ENCODE data around the gene ANAPC7.

The ANAPC7 gene

GRCh38 chr12:110373025-110373424 lies 30.5 kb downstream of the ANAPC7 start:
- no peak for TF ChIP-seq CTCF (IDR thresholded peaks at IDR 0.05; ENCODE audit: low read depth, low read length, missing control alignments)
- DNase-seq (ENCODE audit: low read depth), result no peak
- in situ Hi-C loops (cut with HindIII; ENCODE audit: low sequenced_read_pairs), result no loop called here
- H3K4me3 ChIP-seq (ENCODE audit: low read depth, low read length), result no peak overlapping the region

GRCh38 chr12:110372056-110372425 lies 31.5 kb downstream of the ANAPC7 start:
- DNase-seq (ENCODE audit: low read depth), result no peak
- TF ChIP-seq CTCF (IDR thresholded peaks at IDR 0.05; ENCODE audit: low read depth, low read length, missing control alignments), result no peak
- H3K4me3 ChIP-seq (ENCODE audit: low read depth, low read length), result no peak overlapping the region
- in situ Hi-C loops (cut with HindIII; ENCODE audit: low sequenced_read_pairs), result no loop called here

GRCh38 chr12:110371408-110372055 lies 32.0 kb downstream of the ANAPC7 start:
- no peak for TF ChIP-seq CTCF (IDR thresholded peaks at IDR 0.05; ENCODE audit: low read depth, low read length, missing control alignments)
- DNase-seq (ENCODE audit: low read depth), result no peak
- no peak overlapping the region for H3K4me3 ChIP-seq (ENCODE audit: low read depth, low read length)
- in situ Hi-C loops (cut with HindIII; ENCODE audit: low sequenced_read_pairs), result no loop called here

GRCh38 chr12:110370732-110371231 lies 32.7 kb downstream of the ANAPC7 start:
- no peak for TF ChIP-seq CTCF (IDR thresholded peaks at IDR 0.05; ENCODE audit: low read depth, low read length, missing control alignments)
- in situ Hi-C loops (cut with HindIII; ENCODE audit: low sequenced_read_pairs), result no loop called here
- DNase-seq (ENCODE audit: low read depth), result no peak
- no peak overlapping the region for H3K4me3 ChIP-seq (ENCODE audit: low read depth, low read length)

GRCh38 chr12:110369992-110370391 lies 33.5 kb downstream of the ANAPC7 start:
- DNase-seq (ENCODE audit: low read depth), result no peak
- H3K4me3 ChIP-seq (ENCODE audit: low read depth, low read length), result no peak overlapping the region
- no peak for TF ChIP-seq CTCF (IDR thresholded peaks at IDR 0.05; ENCODE audit: low read depth, low read length, missing control alignments)
- in situ Hi-C loops (cut with HindIII; ENCODE audit: low sequenced_read_pairs), result no loop called here

- TF ChIP-seq CTCF (IDR thresholded peaks at IDR 0.05; ENCODE audit: low read depth, low read length, missing control alignments), result no peak
- H3K4me3 ChIP-seq (ENCODE audit: low read depth, low read length), result no peak overlapping the region
- DNase-seq (ENCODE audit: low read depth), result no peak
- in situ Hi-C loops (cut with HindIII; ENCODE audit: low sequenced_read_pairs), result no loop called here
Observed at GRCh38 chr12:110367181-110367864, 36.2 kb downstream of the ANAPC7 start.
